Activated T-helper 1 cell treated with anti-CD3 and anti-CD28 coated beads, Interleukin-2, amount 50 U/mL, for 16 hours (primary cell): ENCODE results near the gene ADRM1.

Source experiments
- DNase-seq, 2 donors: peaks; one replicate each; pipeline ENCODE4 v3.0.0-alpha.2; 2020; ENCODE audit warnings: low read depth in 1 of 2, low spot score in 1 of 2

The ADRM1 gene, protein sequence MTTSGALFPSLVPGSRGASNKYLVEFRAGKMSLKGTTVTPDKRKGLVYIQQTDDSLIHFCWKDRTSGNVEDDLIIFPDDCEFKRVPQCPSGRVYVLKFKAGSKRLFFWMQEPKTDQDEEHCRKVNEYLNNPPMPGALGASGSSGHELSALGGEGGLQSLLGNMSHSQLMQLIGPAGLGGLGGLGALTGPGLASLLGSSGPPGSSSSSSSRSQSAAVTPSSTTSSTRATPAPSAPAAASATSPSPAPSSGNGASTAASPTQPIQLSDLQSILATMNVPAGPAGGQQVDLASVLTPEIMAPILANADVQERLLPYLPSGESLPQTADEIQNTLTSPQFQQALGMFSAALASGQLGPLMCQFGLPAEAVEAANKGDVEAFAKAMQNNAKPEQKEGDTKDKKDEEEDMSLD

DNA sequence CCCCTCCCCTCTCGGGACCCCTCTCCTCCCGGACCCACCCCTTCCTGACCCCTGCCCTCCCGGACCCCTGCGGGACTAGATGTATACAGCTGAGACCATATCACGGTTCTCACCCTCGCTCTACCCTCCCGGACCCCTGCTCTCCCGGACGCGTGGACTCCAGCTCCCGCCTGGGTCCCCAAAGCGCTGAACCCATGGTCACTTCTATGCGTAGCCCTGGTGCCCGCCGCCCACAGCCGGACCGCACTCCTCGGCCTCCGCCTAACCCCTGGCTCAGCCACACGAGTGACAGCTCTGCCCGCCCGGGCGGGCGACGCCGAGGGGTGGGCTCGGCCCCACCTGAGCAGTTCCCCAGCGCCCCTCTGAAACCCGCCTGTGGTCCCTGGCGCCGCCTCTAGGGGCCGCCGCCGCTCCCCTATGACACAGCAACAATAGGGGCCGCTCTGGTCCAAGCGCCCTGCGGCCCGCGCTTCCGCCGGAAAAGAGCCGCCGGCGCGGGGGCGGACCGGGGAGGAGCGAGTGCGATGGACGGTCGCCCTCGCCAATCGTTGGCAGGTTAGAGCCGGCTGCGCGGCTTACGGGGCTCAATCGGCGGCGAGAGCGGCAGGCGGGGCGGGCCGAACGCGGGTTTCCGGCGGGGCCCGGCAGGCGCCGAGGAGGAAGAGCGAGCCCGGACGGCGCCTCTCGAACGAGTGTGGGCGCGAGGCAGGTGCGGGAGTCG is at the start of gene ADRM1:
Gene ADRM1, plus strand, starts transcription at position 657 of the 721 bp plus-strand sequence. CDS start 572 bp downstream, outside the sequence.
- peak; percentile 86 to 96 for DNase-seq

DNA sequence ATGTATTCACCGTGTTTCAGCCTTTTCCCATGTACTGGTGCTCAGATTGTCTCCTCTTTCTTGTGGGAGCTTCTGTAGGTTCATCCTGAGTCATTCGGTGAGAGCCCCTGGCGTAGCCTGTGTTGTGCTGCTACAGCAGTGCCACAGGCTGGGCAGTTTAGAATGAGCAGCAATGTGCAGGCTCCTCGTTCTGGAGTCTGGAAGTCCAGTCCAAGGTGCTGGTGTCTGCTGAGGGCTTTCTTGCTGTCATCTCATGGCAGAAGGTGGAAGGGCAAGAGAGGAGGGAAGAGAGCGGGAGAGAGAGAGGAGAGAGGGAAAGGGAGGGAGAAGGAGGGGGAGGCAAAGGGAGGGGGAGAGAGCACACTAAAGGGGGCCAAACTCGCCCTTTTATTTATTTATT is 49.4 kb upstream of the ADRM1 start:
- DNase-seq, result no peak

DNA sequence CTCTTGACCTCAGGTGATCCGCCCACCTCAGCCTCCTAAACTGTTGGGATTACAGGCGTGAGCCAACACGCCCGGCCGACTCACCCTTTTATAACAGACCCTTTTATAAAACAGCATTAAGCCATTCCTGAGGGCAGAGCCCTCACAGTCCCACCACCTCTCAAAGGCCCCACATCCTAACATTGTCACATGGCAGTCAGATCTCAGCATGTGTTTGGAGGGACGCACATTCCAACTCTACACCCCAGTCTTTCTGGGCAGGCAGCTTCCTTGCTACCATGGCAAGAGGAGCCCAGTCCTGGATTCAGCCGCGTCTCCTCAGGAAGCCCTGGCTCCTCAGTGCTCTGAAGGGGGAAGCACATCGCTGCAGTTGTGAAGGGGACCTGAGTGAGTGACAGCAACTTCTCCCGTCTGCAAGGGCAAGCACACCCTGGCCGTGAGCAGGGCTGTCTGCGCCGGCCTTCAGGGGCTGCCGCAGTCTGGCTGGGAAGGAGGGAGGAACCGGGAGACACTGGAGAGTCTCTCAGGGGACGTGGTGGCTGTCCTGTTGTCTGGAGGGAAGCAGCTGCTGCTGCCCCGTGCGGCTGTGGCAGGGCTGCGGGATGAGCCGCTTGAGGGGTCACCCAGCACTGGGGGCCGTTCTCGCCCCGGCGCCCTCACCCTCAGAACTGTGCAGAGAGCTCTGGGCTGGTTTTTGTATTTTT is 48.6 kb upstream of the ADRM1 start:
- DNase-seq, result no peak

DNA sequence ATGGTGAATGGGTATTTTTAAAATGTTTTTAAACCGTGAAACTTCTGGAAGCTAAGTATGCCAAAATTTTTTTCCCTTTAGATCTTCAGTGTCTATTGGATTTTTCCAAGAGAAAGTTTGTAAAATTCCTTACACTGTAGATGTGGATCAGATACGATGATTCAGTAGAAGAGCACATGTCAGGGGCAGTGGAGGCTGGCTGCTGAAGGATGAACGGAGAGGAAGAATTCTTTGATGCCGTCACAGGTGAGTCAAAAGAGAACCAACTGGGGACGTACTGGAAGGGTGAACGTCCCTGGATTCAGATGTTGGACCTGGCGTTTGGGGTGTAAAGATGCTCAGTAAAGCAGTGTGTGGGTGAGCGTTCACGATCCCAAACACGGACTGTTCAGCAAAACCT is 46.8 kb upstream of the ADRM1 start:
- no peak for DNase-seq

DNA sequence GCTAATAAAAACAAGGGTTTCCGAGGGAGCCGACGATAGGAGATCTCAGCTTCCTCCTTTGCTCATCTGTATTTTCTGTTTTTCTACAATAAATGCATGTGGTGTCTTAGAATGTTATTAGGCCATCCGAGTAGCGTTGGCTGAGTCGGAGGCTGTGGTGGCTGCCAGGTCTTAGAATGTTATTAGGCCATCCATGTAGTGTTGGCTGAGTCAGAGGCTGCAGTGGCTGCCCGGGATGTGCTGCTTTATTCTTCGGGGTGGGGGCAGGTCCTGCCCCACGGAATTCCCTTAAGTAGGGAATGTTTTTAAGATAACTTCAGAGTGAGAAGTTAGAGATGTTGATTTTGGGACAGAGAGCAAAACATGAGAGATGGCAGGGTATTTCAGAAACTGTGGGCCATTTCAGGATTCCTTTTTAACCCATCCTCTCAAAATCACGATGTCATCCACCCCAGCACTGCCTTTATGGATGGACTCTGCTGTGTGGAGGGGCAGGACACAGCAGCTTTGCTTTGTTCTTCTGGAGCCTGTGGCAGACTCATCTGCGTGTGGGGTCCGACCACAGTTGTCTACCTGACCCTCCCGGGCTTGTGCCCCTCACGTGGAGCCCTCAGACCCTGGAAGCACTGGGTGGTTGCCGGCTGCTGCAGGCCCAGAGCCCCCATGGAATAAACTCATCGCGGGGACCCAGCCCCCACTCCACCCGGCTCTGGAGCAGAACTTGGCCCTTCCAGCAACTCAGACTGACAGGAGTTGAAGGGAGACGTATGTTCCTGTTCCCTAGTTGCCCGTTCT is 44.1 kb upstream of the ADRM1 start:
- no peak for DNase-seq

DNA sequence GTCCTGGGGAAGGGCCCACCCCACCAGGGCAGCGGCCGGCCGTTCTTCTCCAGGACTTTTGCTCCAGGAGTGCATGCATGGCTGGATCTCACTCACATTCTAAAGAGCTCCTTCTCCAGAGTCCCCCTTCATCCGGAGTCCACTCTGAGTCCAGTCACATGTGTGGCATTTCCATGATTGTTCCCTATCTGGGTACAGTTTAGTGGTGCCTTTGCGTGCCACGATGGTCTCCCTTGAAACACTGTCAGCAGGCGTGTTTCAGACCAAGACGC is 43.6 kb upstream of the ADRM1 start:
- no peak for DNase-seq

DNA sequence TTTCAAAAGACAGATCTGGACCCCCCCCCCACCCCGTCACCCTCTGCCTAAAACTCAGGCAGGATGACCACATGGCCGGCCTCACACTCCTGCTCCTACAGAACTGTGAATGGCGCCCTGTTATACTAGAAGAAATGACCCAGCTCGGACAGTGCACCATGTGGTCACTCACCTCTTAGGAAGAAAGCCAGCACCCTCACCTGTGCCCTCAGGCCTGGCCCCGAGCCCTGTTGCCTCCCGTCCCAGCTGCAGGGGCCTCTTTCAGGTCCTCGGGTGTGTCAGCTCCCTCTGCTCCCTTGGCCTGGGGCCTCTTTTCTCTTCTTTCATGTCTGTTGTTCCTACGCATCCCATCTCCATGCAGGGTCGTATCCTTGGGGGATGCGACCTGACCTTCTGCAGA is 40.7 kb upstream of the ADRM1 start:
- DNase-seq, result no peak

DNA sequence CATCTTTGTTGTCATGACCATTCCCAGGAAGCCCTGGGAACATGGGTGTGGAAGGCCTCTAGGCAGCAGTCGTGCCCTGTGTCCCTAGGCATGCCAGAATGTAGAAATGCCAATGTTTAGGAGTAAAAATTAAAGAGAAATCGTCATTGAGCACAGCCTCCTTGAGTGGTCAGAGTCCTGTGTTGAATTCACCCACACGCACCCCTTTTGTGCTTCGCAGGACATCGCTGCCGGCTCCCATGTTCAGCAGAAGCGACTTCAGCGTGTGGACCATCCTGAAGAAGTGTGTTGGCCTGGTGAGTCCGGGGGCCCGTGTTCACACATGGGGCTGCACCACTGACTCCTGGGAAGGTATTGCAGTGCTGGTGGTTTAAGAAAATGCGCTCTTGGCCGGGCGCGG is 39.4 kb upstream of the ADRM1 start:
- DNase-seq, result no peak

DNA sequence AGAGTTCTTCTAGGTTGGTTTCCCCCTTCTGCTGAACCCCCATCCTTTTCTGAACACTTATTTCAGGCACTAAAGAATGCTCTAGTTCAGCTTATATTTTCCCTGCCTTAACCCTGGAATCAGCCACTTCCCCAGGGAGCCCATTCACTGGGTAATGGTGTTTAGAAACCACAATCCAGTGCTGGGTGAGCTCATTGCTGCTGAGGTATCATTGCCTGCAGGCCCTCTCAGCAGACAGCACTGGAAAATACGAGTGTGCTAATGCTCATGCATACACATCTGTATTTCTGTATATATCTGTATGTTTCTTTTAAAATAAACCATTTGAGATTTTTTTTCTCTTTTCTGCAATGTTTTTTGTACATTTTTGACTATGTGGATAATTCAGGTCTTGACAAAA is 37.4 kb upstream of the ADRM1 start:
- DNase-seq, result no peak

DNA sequence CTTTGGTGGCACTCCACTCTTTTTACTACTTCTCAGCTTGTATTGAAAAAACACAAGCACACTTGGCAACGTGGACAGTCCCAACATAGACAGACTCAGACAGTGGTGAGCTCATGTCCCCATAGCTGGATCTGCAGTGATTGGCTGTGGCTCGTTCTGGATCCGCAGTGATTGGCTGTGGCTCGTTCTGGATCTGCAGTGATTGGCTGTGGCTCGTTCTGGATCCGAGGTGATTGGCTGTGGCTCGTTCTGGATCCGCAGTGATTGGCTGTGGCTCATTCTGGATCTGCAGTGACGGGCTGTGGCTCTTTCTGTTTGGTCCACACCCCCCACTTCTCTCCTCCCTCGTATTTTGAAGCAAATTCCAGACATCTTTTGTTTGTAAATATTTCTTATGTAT is 36.5 kb upstream of the ADRM1 start:
- no peak for DNase-seq

DNA sequence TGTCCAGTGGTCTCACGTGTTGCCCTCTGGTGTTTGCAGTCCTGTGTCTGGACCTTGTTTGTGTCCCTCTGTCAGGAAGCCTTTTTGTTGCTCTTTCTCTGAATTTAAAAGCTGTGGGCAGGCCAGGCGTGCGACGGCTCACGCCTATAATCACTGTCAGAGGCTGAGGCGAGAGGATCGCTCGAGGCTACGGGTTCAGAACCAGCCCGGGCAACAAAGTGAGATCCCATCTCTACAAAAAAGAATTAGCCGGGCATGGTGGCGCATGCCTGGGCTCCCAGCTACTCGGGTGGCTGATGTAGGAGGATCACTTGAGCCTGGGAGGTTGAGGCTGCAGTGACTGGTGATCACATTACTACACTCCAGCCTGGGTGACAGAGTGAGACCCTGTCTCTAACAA is 35.9 kb upstream of the ADRM1 start:
- DNase-seq, result no peak

DNA sequence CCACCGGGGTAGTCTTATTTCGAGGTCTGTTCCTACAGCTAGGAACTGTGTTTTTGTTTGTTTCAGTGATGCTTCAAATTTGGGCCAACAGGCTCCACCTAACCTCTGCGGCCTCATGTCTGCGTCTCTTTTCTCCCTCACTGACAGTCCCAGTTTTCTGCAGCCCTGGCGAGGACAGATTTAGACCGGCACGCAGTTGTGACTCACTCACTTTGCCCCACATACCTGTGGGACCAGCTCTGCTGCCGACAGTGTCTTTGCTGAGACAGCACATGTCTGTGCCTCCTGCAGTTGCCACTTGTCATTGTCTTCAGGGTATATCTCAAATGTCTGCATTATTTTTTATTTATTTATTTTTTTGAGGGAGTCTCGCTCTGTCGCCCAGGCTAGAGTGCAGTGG is 35.3 kb upstream of the ADRM1 start:
- DNase-seq, result no peak

DNA sequence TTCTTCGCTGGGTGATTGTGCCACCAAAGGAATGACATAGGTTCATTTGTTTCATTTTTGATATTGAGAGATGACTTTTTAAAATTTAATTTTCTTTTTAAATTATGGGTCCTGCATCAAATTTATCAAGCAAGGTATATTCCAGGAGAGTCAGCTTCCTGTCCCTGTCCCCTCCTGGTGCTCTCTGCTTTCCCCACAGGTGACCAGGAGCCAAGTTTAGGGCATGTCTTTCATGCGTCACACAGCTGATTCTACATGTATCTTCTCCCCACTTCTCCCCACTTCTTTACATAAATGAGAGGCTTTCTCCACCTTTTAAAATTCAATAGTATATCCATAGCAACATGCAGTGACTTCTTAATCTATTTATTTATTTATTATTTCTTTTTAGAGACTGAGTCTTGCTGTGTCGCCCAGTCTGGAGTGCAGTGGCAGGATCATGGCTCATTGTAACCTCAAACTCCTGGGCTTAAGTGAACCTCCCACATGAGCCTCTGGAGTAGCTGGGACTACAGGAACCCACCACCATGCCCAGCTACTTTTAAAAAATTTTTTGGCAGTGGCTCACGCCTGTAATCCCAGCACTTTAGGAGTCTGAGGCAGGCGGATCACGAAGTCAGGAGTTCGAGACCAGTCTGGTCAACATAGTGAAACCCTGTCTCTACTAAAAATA is 34.4 kb upstream of the ADRM1 start:
- no peak for DNase-seq

DNA sequence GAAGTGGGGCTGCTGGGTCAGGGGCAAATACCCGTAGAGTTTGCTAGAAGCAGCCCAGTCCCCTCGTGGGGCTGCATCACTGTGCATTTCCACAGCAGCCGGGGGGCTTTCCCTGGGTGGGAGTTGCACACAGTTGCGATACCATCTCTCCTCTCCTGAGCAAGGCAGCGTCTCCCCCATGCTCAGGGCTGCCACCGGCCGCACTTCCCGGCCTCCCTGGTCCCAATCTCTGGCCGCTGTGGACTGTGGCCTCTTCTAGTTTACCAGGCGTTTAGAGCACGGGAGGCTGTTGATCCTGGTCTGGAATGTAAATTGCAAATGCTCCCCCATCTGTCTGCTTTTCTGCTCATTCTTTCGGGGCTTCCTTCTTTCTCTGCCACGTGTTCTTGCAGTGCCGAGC is 33.4 kb upstream of the ADRM1 start:
- no peak for DNase-seq

DNA sequence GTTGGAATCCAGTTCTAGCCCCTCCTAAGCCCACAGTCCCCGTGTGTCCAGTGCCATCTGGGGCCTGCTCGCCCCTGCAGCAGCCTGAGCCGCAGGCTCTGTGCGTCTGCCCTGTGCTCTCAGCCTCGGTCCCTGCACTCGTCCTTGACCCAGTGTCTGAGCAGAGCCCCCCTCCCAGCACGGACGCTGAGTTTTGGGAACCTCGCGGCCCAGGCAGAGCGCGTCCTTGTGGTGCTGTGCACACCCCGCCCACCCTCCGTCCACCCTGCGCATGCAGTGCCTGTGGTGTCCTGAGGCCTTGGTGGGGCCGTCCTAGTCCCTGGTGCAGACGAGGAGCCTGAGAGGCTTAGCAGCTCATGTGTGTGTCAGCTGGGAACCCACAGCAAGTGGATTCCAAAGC is 32.9 kb upstream of the ADRM1 start:
- no peak for DNase-seq

DNA sequence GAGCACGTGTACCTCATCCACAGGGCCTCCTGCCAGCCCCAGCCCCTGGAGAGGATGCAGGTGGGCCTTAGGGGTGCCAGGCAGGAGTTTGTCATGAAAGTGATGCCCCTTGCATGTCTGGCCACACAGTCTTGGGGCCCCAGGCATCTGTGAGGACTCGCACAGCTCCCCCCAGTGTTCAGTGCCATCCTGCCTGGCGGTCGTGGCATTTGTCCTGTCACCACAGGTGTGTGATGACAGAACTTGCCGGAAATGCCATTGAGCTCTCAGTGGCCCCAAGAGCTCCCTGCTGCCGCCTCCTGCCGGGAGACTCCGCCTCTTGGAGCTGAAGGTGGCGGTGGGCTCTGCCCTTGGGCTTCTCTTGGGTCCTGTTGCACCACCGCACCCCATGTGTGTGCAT is 30.6 kb upstream of the ADRM1 start:
- no peak for DNase-seq

DNA sequence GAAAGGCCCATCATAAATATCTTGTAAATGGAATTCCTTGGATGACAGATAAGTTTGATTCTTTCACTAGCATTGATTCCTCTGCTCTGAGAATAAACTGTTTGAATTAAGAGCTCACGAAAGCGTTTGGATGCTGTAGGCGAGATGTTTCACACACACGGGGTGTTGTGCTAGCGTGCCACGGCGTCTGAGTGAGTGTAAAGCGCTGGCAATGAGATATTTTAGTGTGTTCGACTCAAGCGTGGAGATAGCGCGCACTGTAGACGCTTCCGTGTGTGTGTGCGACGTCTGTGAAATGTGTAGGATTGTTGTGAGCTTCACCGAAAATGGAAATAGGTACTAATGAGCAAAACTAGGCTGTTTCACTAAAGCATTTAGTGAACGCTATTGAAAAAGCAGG is 29.4 kb upstream of the ADRM1 start:
- no peak for DNase-seq

DNA sequence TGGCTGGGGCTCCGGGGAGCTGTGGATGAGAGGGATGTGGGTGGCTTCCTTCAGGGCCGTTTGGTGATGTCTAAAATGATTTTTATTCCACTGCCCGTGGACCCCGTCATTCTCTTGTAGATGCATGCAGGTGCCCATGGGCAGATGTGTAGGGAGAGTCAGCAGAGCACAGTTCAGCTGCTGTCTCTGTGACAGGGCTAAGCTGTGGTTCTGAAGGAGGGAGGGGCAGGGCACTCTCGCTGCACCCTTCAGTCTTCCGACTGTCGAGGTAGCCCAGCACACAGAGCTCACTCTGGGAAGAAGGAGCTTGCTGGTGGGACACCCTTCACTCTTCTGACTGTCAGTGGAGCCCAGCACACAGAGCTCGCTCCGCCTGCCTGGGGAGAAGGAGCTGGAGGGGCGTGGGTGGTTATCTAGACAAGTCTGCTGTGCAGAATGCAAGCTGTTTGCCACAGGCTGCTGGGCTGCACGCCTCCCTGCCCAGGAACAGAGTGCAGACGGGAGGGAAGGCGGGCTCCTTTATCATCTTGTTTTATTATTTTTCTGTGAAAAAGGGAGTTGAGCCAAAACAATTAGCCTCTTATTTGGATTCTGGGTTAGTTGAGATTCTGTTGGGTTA is 28.4 kb upstream of the ADRM1 start:
- DNase-seq, result no peak

DNA sequence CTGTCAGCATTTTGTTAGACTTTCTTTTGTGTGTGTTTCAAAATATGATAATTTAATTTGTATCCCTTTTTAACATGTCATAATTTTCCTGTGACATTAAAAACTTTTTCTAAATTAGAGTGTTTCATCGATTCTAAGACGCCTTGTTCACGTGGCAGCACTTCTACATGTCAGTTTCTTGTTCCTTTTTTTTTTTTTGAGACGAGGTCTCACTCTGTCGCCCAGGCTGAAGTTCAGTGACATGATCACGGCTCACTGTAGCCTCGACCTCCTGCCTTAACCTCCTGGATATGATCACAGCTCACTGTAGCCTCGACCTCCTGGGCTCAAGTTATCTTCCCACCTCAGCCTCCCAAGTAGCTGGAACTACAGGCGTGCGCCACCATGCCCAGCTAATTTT is 27.6 kb upstream of the ADRM1 start:
- DNase-seq, result no peak

DNA sequence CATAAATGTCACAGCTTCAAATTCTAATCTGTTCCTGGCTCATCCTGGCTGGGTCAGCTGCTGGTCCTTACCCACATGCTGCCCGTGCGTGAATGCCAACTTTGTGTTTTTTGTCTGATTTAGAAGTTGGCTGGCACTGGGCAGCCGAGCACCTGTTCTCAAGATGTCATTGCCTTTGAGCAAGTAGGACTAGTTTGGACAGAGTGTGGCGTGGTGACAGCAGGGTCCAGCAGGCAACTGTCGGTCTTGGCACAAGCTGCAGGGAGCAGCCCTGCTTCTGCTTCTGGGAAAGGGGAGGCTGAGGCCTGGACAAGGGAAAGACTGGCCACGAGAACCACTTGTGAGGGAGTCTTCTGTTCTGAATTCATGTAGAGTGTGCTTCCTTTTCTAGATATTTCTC is 26.4 kb upstream of the ADRM1 start:
- DNase-seq, result no peak

DNA sequence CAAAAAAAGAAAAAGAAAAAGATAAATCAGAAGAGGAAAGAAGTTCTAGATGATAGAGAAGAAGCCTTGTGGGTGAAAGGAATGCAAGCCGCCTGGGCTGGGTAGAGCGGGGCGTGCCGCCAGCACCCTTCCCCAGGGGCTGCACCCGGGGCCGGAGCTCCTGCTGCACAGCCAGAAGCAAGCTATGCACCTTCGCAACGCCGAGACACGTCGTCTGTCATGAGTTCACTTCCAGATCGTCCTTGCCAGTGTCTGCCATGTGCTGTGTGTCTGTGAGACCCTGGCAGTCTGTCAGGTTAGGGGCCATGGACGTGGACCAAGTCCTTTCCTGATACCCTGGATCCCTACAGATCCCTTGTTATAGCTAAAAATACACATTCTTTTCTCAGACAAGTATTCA is 25.5 kb upstream of the ADRM1 start:
- no peak for DNase-seq
